Hematopoietic multipotent progenitor cell treated with erythropoietin and hydrocortisone succinate and interleukin-3 and kit ligand, for 8 days (in vitro differentiated cells): ENCODE results near the gene TSC22D1.

ENCODE experiments used
- DNase-seq: peaks from one replicate; pipeline ENCODE4 v3.0.0-alpha.2; 2015

The TSC22D1 gene

GRCh38 chr13:44449999-44450821 lies 125.9 kb downstream of the TSC22D1 start:
- no peak for DNase-seq

- DNase-seq, result no peak
These were observed 127.3 kb downstream of the TSC22D1 start for GRCh38 chr13:44448875-44449274.

- DNase-seq, result no peak
These were observed 127.8 kb downstream of the TSC22D1 start for GRCh38 chr13:44448373-44448772.

DNA sequence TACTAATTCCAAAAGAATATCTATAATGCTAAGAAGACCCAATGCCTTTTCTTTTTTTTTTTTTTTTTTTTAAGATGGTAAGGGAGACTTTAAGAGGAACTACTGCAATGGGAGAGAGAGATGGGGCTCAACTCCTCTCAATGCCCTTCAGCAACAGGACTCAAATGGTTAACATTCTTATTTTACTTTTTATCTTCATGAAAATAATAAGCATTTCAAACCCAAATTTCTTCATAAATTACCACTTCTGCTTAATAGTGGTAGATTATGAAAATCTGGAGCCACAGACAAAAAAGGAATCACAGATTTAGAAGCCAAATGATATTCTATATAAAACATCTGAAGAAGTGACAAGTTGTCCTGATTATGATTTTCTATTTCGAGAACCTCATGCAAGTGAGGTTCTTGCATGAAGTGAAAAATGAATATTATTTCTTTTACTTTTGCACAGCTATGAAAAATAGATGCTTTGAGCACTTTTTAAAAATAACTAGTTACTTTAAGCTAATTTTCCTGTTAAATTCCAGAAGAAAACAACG lies 128.3 kb downstream of the TSC22D1 start:
- no peak for DNase-seq

- DNase-seq, result peak; percentile 36
These were observed 136.0 kb downstream of the TSC22D1 start for GRCh38 chr13:44440046-44440608.

DNA sequence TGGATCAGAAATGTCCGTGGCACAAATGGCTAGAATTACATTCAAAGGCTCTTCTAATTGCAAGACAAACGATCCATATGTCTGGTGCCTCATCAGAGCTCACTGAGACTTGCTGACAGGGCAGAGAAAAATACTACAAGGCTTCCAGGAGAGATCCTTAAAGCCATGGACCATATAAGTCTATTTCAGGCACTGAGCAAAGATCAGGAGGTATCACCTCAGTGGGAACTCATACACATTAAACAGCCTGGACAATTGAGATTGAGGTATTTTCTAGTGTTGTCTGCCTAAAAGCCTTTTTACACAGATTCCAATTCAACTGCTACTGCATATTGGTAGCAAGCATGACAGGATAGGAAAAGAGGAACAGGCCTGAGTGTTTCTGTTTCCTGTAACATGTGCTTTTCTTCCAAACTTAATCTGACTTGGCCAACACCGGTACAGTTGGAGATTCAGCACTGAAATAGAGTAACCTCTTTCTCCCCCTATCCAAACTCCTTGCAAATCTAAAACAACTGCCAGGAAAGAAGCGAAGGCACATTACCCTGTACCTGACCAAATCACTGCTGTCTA lies 136.6 kb downstream of the TSC22D1 start:
- DNase-seq, result peak; percentile 31

DNA sequence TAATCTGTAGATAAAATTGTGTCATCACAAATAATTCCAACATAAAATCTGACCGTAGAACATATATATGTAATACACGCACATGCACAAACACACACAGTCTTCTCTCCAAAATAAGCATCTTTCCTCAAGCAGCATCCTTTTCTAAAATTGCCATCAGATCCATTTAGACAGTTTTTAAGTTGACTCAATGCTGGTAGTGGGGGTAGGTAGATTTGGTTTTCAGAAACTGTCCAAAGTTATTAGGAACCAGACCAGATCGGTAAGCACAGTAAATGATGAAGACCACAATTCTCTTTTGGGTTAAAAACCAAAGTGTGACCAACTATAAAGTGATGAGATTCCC lies 137.9 kb downstream of the TSC22D1 start:
- no peak for DNase-seq

GRCh38 chr13:44437356-44438233 lies 138.5 kb downstream of the TSC22D1 start:
- peak; percentile 81 for DNase-seq

DNA sequence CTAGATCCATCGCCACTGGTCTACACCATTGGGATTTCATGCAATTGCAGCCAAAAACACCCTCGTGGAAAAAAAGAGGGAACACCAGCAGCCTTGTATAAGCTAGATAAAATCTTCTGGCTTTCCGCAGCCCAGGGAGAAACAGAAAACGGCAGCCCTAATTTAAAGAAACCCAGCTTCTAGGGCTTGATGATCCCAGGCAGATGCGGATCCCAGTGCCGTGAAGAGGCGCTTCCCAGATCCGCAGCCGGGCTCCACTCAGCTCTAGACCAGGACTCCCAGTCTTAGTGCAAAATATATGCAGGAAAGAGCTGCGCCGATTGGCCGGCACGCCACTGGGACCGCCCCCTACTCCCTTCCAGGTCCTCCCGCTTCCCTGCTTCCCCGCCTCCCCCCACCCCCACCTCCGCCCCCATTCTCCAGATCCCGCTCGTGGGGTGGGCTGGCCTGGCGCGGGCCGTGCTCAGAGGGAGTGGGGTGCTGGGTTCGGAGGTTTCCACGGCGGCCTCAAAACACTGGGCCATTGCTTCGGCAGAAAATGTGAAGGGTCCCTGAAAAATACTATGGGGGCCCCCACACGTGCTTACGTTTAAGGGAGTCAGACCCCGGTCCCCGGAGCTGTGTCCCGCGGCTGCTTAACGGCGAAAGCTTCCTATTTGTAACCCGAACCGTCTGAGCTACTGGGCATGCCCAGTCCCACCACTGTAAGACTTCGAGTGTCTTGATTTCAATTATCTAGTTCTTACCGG lies 139.4 kb downstream of the TSC22D1 start:
- peak; percentile 87 for DNase-seq

- DNase-seq, result peak; percentile 23
These were observed 140.1 kb downstream of the TSC22D1 start for GRCh38 chr13:44435919-44436510.

DNA sequence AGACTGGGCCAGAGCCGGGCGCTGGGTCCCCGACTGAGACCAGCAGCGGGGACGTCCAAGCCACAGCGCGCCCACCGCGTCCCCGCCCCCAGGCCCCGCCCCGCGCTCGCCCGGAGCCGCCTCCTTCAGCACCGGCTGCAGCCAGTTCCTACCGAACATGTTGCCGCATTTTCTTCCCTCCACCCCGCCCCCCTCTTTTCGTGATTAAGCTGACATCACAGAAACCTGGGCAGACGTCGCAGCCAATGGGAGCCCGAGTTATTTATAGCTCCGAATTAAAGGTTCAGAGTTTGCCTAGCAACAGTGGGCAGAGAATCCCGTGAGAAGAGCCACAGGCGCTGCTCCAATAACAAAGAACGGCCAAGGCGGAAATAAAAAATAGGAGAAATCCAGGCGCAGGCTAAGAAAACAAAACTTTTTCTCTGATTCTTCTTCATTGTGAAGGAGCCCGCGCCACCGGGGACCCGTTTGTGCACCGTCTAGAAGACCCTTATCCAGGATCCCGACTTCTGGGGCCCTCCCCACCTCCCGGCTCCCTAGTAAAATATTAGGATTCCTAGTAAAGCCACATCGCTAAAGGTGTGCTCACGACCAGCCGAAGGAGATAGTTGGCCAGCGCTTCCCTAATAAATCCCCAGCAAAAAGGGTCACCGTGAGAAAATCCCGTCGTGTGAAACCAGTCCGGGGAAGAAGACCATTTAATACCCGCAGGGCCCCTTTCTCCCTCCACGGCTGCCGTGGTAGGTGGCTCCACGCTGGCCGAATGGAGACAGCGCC lies 140.8 kb downstream of the TSC22D1 start:
- peak; percentile 99 for DNase-seq

DNA sequence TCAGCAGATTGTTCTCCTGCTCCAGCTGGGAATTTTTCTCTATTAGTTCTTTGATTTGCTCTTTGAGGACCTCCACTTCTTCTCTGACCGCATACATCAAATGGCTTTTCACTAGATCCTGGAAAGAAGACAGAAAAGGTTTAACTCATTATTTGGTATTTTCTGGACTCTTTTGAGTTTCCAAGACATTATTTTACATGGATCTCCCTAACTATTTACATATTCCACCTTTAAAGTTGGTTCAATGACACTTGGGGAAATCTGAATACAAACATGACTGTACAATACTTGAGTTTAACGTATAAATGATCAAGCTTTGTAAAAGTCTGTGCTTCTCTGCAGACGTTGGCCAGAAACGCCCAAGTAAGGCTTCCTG lies 141.4 kb downstream of the TSC22D1 start:
- DNase-seq, result no peak

DNA sequence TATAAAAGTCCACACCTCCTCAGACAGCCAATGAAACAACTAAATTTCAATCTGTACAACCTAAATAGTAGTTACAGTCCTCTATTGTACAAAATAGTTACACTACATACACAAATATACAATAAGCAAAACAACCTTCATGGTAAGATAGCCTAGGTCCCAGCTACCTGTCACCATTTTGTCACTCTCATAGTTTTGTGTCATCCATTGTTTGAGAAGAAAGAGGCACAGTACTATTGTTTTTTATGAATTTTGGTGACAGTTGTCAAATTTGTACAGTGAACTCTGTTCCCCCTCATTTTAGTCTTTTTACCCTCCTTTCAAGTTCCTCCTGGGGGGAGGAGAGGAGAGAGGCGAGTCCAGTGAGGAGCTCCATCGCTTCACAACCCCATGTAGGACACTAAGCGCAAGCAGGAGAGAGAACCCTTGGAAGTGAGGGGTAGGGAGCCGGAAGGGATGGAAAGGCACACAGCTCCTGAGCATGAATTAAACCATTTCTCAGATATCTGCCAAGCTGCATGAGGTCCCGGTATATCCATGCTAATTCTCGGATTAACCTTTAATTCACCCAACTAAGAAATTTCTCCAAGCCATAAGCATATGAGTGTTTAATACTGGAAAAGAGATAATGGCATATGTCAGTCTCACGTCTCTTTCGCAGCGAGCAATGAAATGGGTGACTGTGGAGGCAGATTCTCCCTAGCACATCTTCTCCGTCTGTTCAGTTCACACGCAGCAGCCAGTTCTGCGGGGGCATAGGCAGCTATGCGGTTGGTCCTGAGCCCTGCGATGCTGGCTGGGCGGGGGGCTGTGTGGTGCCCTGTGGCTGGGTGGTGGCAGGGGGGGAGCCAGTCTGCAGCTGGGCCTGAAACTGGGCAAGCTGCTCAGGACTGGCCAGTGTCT lies 142.0 kb downstream of the TSC22D1 start:
- no peak for DNase-seq

GRCh38 chr13:44432650-44433049 lies 143.5 kb downstream of the TSC22D1 start:
- no peak for DNase-seq

DNA sequence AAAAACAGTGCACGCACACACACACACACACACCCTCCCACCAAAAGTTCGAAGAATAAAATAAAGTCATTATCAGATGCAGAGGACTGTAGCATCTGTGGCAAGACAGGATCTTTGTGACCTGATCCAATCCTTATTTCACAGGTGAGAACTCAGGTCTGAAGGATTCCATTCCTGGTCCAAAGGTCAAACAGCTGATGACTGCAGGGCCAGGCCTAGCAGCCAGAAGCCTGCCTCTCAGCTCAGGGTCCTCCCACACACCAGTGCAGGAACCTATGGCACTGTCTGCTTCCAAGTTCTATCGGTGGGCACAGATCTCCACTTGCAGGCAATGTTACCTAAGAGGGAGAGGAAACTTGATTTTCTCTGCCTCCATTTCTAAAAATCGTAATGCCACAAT lies 145.0 kb downstream of the TSC22D1 start:
- DNase-seq, result no peak

DNA sequence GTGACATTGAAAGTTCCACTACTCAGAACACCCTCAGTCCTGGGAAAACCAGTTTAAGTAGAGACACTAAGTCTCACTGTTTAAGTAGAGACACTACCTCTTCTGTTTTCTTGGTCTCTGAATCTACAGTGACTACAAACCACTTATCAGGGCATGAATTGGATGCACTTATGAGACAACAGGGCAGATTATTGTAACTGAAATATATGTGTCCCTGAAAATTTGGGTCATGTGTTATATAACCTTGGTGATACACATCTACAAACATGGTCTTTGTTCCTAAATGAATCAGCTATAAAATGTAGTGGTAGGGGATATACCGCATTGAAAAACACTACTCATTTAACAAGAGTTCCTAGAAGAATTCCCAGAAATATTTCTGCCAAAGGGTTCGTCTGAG lies 146.8 kb downstream of the TSC22D1 start:
- no peak for DNase-seq

DNA sequence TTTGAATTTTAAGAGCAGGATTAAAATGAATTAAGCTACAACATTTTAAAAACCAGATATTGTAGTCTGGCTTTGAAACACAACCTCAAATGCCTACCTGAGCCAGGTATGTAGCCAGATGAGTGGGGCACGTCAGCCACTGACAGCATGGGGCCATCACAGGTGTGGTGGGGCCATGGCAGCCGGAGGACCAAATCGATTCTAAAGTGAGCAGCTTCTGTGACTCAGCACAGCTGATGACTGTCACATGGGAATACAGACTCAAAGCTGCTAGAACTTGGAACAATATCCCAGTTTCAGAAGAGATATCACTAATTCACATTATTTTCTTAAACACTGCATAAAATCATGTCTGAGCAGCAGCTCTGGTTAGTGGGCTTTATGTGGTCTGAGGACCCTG lies 149.7 kb downstream of the TSC22D1 start:
- no peak for DNase-seq

DNA sequence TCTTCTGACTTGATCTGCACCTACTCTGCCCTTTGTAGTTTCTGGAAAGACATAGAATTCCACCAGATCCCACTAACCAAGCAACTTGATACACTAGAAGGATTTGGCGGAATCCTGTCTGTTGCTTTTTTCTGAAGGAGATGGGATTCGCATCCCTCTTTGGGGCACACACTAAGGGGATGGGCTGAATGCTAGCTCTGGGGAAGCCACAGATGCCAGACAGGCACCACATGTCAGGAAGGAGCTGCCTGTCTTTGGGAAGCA lies 150.4 kb downstream of the TSC22D1 start:
- no peak for DNase-seq

- peak; percentile 33 for DNase-seq
These were observed 150.9 kb downstream of the TSC22D1 start for GRCh38 chr13:44425041-44425814.

DNA sequence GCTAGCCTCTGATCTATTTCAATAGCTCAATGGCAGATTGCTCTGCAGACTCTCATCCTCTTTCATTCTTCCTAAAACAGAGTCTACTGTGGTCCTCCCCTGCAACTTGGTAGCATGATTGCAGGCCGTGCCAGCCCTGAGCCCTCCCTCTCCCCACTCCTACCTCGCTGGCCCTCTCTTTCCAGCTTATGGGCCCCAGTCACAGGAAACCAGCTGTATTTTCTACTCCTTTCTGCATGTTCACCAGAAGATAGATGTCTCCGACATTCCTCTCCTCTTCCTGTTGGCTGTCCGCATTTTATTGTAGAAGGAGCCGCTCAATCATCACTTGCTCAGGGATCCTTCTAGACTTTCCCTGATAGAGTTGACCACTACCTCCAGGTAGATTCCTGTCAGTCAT lies 152.3 kb downstream of the TSC22D1 start:
- no peak for DNase-seq
